CD4-positive, alpha-beta T cell (primary cell): ENCODE results near the gene CYP20A1. TPM values are rescaled to one million over a fixed set of nuclear protein-coding genes. Genes with fewer than 3 reads are reported as not detected.

Experiments
- ATAC-seq: fragments of 200-7000 bp; cut with Tn5 transposase; one replicate; pipeline ENCODE4 v1.10.0; 2022; ENCODE audit warnings: mild to moderate bottlenecking; ENCODE audit not compliant: poor library complexity
- CTCF ChIA-PET: fragments of 350-600 bp; sonication (Branson Sonifier 250); formaldehyde crosslinking; loops from one replicate; lab custom pipeline; 2021; ENCODE audit warnings: antibody characterized with exemption, inconsistent platforms; lab: Charles Lee
- POLR2A ChIA-PET: fragments of 350-600 bp; sonication (Branson Sonifier 250); formaldehyde crosslinking; loops from one replicate; lab custom pipeline; 2021; ENCODE audit warnings: antibody characterized with exemption, inconsistent platforms; lab: Charles Lee
- DNase-seq, 14 experiments: peaks; one replicate each; pipeline ENCODE4 v3.0.0-alpha.2; 2013 to 2020; ENCODE audit warnings: mixed read lengths in 2 of 14
- H3K27ac ChIP-seq, 2 donors: one replicate each; pipeline versions ENCODE4 v1.5.1 to v1.7.0; 2013; ENCODE audit warnings: low read length in 2 of 2, low read depth in 1 of 2, mild to moderate bottlenecking in 1 of 2
- H3K27me3 ChIP-seq, 2 experiments: 1 replicate in 1 of 2; 2 replicates in 1 of 2; pipeline versions ENCODE4 v1.6.1 to v1.7.0; 2013; ENCODE audit warnings: low read length in 2 of 2, control low read depth in 1 of 2, mild to moderate bottlenecking in 1 of 2, moderate library complexity in 1 of 2; ENCODE audit not compliant: insufficient read depth in 2 of 2, control insufficient read depth in 1 of 2
- H3K36me3 ChIP-seq: one replicate; pipeline ENCODE4 v1.6.1; 2013; ENCODE audit warnings: low read length, control low read depth; ENCODE audit not compliant: insufficient read depth
- H3K4me1 ChIP-seq: one replicate; pipeline ENCODE4 v1.6.1; 2013; ENCODE audit warnings: low read length, control low read depth; ENCODE audit not compliant: insufficient read depth
- H3K4me3 ChIP-seq: one replicate; pipeline ENCODE4 v1.5.1; 2013; ENCODE audit warnings: mild to moderate bottlenecking, low read length, moderate library complexity
- H3K9me3 ChIP-seq, 2 experiments: 1 replicate in 1 of 2; 2 replicates in 1 of 2; pipeline versions ENCODE4 v1.6.1 to v1.7.0; 2013; ENCODE audit warnings: low read length in 2 of 2, mild to moderate bottlenecking in 2 of 2, control low read depth in 1 of 2, moderate library complexity in 1 of 2; ENCODE audit not compliant: control insufficient read depth in 1 of 2, insufficient read depth in 1 of 2
- H3K27ac Mint-ChIP-seq: one replicate; pipeline ENCODE4 v1.8.0; 2020; ENCODE audit warnings: mixed read lengths
- H3K27me3 Mint-ChIP-seq: one replicate; pipeline ENCODE4 v1.8.0; 2021; ENCODE audit warnings: mixed read lengths
- H3K36me3 Mint-ChIP-seq: one replicate; pipeline ENCODE4 v1.8.0; 2021; ENCODE audit warnings: low read depth, mixed read lengths
- H3K4me1 Mint-ChIP-seq: one replicate; pipeline ENCODE4 v1.8.0; 2021; ENCODE audit warnings: low read depth, mixed read lengths
- H3K4me3 Mint-ChIP-seq: one replicate; pipeline ENCODE4 v1.8.0; 2020; ENCODE audit warnings: mild to moderate bottlenecking, mixed read lengths
- H3K9me3 Mint-ChIP-seq: one replicate; pipeline ENCODE4 v1.8.0; 2020; ENCODE audit warnings: mixed read lengths
- intact Hi-C, 2 experiments: fragments of 100-400 bp; cut with DNase I in 1 of 2; cut with micrococcal nuclease in 1 of 2; formaldehyde crosslinking; loops; one replicate each; pipeline versions ENCODE4 v1.15.1 to v1.9.0; 2023 to 2025; cut with DNase I, micrococcal nuclease
- total RNA-seq, 174 experiments: library from RNA in 2 of 174; stranded (reverse) in 2 of 174; gene quantifications; one replicate each; pipeline ENCODE4 v1.2.3 and lab custom pipeline; 2021 to 2026
- TF ChIP-seq, protein P1 (sequence below): fragments of 200-600 bp; IDR thresholded peaks from one replicate; pipeline ENCODE4 v1.8.0; 2022; ENCODE audit warnings: antibody characterized with exemption, mild to moderate bottlenecking

CYP20A1 gene
- total RNA-seq, 2 experiments from 2014 or later = 21.9 to 22.6 TPM

DNA sequence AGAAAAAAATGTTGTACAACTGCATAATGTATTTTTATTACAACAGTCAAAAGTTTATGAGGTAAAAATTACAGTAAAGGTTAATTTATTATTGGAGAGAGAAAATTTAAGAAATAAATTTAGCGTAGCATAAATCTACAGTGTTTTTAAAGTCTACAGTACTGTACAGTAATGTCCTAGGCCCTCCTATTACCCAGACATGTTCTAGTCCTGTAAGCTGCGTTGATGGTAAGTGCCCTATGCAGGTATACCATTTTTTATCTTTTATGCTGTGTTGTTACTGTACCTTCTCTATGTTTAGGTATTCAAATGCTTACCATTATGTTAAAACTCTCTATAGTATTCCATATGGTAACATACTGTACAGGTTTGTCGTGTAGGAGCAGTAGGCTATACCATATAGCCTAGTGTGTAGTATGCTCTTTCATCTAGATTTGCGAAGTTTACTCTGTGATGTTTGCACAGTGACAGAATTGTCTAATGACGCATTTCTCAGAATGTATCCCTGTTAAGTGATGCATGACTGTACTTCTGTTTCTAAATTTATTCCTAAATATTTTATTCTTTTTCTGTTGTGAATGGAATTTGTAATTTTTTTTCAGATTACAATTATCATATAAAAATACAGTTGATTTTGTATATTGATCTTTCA is 113.9 kb downstream of the CYP20A1 start:
- no peak for ATAC-seq
- H3K4me3 Mint-ChIP-seq = no peak overlapping the region
- no peaks in the 10 kb centered on the region for H3K27me3 ChIP-seq
- no peak overlapping the region for H3K27ac Mint-ChIP-seq
- ChIA-PET POLR2A (no interaction called here), CTCF (no interaction called here)
- no peaks in the 10 kb centered on the region for H3K27me3 Mint-ChIP-seq
- intact Hi-C loops = no loop called here
- no peaks in the 10 kb centered on the region for H3K4me1 ChIP-seq
- TF ChIP-seq, protein P1, sequence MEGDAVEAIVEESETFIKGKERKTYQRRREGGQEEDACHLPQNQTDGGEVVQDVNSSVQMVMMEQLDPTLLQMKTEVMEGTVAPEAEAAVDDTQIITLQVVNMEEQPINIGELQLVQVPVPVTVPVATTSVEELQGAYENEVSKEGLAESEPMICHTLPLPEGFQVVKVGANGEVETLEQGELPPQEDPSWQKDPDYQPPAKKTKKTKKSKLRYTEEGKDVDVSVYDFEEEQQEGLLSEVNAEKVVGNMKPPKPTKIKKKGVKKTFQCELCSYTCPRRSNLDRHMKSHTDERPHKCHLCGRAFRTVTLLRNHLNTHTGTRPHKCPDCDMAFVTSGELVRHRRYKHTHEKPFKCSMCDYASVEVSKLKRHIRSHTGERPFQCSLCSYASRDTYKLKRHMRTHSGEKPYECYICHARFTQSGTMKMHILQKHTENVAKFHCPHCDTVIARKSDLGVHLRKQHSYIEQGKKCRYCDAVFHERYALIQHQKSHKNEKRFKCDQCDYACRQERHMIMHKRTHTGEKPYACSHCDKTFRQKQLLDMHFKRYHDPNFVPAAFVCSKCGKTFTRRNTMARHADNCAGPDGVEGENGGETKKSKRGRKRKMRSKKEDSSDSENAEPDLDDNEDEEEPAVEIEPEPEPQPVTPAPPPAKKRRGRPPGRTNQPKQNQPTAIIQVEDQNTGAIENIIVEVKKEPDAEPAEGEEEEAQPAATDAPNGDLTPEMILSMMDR = no peak
- no peak for DNase-seq
- H3K36me3 ChIP-seq = peaks cover 8% of the 10 kb centered on the region
- H3K9me3 ChIP-seq = peaks cover 0 to 5% of the 10 kb centered on the region in 2 experiments
- peaks cover 15% of the 10 kb centered on the region for H3K36me3 Mint-ChIP-seq
- no peaks in the 10 kb centered on the region for H3K4me1 Mint-ChIP-seq
- no peak overlapping the region for H3K4me3 ChIP-seq
- H3K27ac ChIP-seq = no peak overlapping the region
- H3K9me3 Mint-ChIP-seq = no peaks in the 10 kb centered on the region

DNA sequence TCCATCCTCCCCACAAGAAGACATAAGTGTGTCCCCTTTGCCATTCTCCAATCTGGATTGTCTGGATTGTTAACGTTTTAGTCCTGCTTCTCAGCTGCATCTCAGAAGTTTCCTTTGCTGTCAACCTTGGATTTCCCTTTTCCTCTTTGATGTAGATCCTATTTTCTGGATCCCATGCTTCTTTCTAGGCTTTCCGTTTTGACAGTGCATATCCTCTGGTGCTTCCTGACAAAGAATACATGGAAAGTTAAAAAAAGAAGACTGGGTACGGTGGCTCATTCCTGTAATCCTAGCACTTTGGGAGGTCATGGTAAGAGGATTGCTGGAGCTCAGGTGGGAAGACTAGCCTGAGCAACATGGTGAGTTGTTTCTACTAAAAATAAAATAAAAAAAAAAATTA is 116.1 kb downstream of the CYP20A1 start:
- ChIA-PET POLR2A (no interaction called here), CTCF (no interaction called here)
- intact Hi-C loops = no loop called here
- Mint-ChIP-seq H3K9me3 (no peaks in the 10 kb centered on the region), H3K27ac (no peak overlapping the region), H3K4me1 (no peaks in the 10 kb centered on the region), H3K27me3 (no peaks in the 10 kb centered on the region), H3K4me3 (no peak overlapping the region), H3K36me3 (peaks cover 20% of the 10 kb centered on the region)
- Histone ChIP-seq H3K4me3 (no peak overlapping the region), H3K9me3 (peaks cover 0 to 5% of the 10 kb centered on the region in 2 experiments), H3K27ac (no peak overlapping the region), H3K4me1 (no peaks in the 10 kb centered on the region), H3K27me3 (no peaks in the 10 kb centered on the region), H3K36me3 (peaks cover 11% of the 10 kb centered on the region)
- TF ChIP-seq, protein P1 = no peak
- ATAC-seq = no peak
- DNase-seq = no peak

Other genes starting within 250 kb of the CYP20A1 start
- 10 to 100 TPM in 1 of 2 experiments, 1 to 10 TPM in 1; 8.3 to 11.2 TPM for gene NBEAL1, start 224.1 kb upstream of the CYP20A1 start, total RNA-seq
- 10 to 100 TPM; 19.3 to 21.0 TPM for gene ABI2, start 89.4 kb downstream of the CYP20A1 start, total RNA-seq